GM19238 (cell line): Measurements from ENCODE around the gene CCDC122.
A peak's percentile ranks its signal among the peaks of the same experiment; 100 is the strongest.

Experiments used
- DNase-seq: peaks from one replicate; pipeline ENCODE4 v3.0.0; 2011; ENCODE audit warnings: low spot score; ENCODE audit not compliant: insufficient read length

CCDC122 gene

DNA sequence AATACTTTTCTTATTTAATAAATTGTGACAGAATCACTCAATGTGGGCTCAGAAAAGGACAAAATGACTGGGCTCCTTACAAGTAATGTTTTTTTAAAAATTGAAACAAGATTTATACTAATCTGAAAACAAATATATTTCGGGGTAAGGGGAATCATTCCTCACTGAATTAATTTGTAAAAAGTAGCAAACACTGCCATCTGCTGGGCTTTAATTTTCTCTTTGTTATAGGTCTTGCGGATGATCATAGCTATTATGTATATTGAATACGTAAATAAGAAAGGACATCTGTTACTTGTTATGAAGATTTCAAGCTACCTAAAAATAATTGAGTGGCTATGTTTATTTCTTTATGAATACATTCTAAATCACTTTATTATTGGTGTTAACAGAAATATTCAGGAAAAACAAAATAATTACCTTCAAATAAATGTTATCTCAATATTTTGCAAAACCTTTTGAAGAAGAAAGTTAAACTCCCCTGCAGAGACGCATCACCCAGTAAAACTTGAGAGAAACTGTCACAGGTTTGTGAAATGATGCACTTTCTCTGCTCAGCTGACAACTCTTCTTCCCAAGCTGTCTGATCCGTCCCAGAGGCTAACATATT lies 75.0 kb downstream of the CCDC122 start:
- no peak for DNase-seq

DNA sequence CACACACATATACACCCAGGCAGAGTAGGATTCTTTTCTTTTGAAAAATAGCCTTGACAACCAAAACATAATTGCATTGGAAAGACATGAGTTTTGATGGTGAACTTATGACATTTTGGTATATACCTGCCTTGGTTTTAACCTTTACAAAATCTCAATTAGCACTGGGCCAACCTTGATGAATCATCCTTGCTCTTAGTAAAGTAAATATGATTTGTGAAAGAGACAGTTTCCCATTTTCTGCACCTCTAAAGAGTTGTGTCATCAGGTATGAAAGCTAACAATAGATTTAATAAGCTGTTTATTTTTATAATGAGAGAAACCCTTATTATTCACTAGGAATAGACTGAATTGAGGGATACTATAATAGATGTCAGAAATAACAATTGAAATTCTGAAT lies 77.0 kb downstream of the CCDC122 start:
- no peak for DNase-seq

DNA sequence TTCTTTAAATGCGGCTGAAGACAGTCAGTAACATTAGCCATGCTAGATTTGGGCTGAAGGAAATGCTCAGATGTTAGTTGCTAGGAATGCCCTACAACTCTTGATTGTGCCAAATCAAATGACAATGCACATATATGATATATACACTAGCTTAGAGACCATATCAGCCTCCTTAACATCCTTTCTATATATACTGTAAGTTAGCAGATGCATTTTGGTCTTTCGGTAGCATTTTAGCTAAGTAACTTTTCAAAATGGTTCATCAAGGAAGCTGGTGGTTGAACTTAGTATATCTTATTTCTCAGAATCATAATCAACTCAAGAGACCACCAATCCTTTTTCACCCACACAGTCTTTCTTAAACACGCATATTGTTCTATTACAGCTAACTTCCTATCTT lies 78.7 kb downstream of the CCDC122 start:
- no peak for DNase-seq

DNA sequence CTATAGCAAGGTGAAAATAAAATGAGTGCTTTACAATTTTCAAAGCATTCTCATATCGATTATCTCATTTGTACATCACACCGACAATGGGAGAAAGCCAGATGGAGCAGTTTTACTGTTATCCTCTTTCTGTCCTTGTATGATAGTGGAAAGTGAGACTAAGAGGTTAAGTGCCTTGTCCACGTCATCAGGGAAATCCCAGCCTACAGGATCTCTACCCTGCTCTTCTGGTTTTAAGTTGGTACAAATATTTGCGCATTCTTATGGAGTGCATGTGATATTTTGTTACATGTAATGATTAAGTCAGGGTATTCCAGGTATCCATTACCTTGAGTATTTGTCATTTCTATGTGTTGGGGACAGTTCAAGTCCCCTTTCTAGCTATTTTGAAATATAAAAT lies 80.3 kb downstream of the CCDC122 start:
- no peak for DNase-seq

DNA sequence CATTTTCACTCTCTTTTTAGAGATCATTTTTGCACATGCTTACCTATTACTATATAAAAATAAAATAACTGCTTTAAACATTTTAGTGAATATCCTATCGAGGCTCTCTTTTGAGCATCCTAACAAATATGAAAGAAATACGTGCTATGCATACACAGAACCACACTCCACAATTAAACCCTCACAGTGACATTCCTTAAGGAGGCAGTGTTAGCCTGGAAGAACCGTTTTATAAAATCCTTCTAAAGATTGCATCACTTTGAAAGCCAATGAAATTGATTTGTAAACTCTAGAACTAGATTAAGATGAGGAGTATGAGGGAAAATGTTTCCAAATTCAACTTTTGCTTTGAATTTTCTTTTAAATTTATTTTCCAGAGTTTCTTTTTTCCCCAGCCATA lies 81.7 kb downstream of the CCDC122 start:
- no peak for DNase-seq

DNA sequence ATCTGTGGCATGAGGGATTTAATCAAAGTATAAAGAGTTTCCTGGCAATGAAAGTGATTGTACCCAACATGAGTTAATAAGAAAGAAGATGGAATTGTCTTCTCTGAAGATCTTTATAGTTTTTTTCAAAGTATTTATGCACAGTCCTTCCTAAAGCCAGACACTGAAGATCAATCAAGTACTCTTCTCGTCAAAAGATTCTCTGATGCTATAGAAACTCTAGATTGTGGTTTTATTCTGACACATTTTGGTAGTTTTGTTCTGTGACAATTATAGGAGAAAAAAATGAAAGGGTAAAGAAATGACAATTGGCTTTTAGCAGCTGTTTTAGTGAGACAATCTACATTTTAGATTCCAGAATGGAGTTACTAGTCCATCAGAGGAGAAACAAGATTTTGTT lies 82.4 kb downstream of the CCDC122 start:
- DNase-seq: no peak

DNA sequence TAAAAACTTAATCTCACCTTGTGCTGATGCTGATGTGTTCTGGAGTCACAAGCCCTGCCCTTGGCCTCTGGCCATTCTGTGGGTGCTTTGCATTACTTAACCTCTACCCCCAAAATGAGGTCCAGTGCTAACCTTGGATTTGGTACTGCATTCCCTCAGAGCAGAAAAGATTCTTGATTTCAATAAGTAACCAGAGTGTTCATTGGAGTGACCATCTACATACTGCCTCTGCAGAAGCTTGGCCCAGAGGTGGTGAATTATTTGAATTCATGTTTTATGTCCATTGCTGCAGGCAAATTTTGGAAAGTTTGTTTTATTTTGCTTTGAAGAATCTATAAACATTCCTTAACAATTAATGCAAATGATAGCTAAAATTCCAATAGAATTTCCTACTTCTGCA lies 85.1 kb downstream of the CCDC122 start:
- DNase-seq: no peak

DNA sequence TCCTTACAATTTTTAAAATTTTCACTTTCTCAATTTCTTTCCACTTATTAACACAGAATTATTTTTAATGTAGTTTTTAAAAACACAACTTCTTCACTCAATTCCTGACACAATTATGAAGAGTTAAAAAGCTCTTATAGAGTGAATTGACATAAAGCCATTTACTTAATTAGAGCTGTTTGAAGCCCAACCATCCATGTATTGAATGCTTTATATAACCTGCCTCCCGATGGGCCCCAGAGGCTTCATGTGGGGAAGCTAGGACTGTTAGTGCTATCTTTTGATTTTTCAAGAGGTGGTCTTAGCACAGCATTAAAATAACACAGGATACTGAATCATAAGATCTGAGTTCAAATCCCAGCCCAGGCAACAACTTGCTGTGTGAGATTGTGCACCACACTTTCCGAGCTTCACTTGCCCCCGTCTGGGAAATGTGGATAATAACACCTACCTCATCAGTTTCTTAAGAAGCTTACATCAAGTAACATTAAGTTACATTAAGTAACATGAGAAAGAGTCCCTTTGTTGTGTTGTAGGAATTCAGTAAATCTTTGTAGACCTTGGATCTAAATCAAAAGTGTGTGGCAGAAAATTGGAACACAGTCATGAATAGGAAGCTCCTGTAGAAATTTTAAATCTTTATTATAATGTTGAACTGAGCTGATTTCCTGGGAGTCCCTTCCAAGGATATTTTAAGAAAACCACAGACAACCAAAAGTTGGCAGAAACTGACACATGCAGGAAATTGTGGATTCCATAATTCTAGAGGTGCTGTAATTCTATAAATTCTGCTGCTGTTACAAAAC lies 87.3 kb downstream of the CCDC122 start:
- DNase-seq: no peak

DNA sequence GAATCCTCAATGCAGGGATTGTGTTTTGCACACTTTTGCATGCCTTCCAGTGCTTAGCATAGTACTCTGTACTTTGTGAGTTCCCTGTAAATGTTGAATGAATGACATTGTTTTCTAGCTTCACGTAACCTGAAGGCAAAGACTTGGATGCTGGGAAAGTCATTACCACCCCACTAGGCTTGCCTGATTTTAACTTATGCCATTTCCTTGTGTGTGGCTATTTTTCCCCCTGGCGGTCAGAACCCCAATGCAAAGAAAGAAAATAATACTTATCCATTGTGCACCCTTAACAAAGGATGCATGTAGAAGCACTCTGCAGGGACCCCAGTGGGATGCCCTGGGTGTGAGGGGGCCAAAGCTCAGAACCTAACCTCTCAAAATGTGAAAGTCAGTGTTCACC lies 91.5 kb downstream of the CCDC122 start:
- DNase-seq: peak; percentile 6

DNA sequence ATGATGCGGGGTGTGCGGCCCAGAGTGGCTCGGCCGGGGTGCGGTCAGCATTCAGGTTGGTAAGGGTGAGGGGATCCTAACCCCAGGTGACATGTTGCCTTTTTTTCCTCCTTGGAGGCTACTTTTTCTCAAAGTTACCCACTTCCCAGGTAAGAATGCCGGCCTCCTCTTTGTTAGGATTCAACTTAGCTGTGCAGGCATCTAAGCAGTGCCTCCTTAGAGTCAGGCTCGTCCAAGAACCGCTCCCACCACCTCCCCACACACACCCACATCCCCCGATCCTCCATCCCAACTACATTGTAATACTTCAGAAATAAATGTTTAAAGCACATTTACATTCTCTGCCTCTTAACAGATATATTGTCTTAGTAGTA lies 92.0 kb downstream of the CCDC122 start:
- DNase-seq: no peak

DNA sequence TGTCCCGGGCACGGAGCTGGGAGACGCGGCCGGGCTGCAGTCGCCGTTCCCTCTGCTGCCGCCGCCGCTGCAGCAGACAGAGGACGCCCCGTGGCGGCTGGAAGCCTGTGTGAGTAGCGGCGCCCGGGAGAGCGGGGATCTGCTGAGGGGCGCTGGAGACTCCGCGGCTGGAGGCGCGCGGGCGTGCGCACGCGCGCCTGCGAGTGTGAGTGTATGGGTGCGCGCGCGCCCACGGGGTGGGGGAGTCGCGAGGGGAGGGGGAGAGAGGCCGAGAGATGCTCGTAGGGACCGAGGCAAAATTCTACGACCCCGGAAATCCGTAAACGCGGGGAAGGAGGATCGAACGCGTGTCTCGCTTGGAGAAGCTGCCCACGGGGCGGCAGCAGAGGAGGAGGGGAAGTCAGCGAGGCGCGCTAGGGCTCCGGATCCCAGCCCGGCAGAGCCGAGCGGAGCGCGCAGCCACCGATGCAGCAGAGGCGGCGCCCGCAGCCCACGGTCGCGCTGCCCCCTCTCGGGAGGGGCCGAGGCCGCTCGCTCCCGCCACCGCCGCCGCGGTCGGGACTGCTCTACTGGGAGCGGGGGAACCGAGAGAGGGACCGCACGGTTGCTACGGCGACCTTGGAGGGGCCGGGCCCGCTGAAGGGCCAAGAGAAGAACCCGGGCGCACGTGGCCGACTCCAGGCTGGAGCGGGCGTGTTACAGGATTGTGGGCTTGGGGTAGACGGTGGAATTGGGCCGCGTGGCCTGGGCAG lies 92.6 kb downstream of the CCDC122 start, which contains the start of gene ENOX1:
Gene ENOX1, minus strand, starts transcription at position 207 of the 752 bp plus-strand sequence.
- DNase-seq: peak; percentile 37

DNA sequence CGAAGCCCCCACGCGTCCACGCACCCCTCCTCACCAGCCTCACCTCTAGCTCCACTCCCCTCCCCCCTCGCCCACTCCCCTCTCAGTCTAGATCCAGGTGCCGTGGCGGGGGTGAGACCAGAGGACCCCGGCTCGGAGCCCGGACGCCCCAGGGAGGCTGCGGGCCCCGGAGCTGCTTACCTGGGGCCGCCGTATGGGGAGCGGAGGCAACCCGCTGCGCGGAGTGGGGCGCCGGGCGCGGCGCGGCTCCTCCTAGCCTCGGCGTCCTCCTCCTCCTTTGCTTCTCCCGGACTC lies 93.1 kb downstream of the CCDC122 start:
- DNase-seq: no peak
